WTC11 (cell line): ENCODE data around the gene MGAT3. TPM values are rescaled to one million over a fixed set of nuclear protein-coding genes. Genes with fewer than 3 reads are reported as not detected.

Experiments
- ATAC-seq: fragments of 200-7000 bp; cut with Tn5 transposase; 2 replicates; pipeline ENCODE4 v1.10.0; 2021; ENCODE audit warnings: mild to moderate bottlenecking, moderate library complexity
- CTCF ChIA-PET: fragments of 300-600 bp; sonication (Branson Sonifier 250); formaldehyde crosslinking; loops from one replicate; lab custom pipeline; 2021; ENCODE audit warnings: antibody characterized with exemption; lab: Charles Lee
- POLR2A ChIA-PET: fragments of 350-600 bp; sonication (Branson Sonifier 250); formaldehyde crosslinking; loops from one replicate; lab custom pipeline; 2021; ENCODE audit warnings: antibody characterized with exemption; lab: Charles Lee
- DNase-seq: peaks from one replicate; pipeline ENCODE4 v3.0.0; 2021; ENCODE audit warnings: low spot score
- H3K27ac Mint-ChIP-seq: 2 replicates; pipeline ENCODE4 v1.8.0; 2021; ENCODE audit warnings: mixed read lengths
- H3K27me3 Mint-ChIP-seq: 2 replicates; pipeline ENCODE4 v1.8.0; 2021; ENCODE audit warnings: low read depth, mild to moderate bottlenecking, moderate library complexity, mixed read lengths
- H3K36me3 Mint-ChIP-seq: 2 replicates; pipeline ENCODE4 v1.8.0; 2021; ENCODE audit warnings: mixed read lengths
- H3K4me1 Mint-ChIP-seq: 2 replicates; pipeline ENCODE4 v1.8.0; 2022; ENCODE audit warnings: mixed read lengths
- H3K4me3 Mint-ChIP-seq: 2 replicates; pipeline ENCODE4 v1.8.0; 2021; ENCODE audit warnings: mild to moderate bottlenecking, moderate library complexity, mixed read lengths
- H3K9me3 Mint-ChIP-seq: 2 replicates; pipeline ENCODE4 v1.8.0; 2021; ENCODE audit warnings: mixed read lengths
- CBFB ChIP-seq: sonication (generic); formaldehyde crosslinking; IDR thresholded peaks from 2 replicates; pipeline ENCODE4 v1.8.1; 2022; ENCODE audit warnings: mild to moderate bottlenecking, low read depth, missing genetic modification reagents
- CREB1 ChIP-seq: sonication (generic); formaldehyde crosslinking; IDR thresholded peaks from 2 replicates; pipeline ENCODE4 v1.8.0; 2023; ENCODE audit warnings: mild to moderate bottlenecking, missing genetic modification reagents
- ETV6 ChIP-seq: sonication (generic); formaldehyde crosslinking; IDR thresholded peaks from 2 replicates; pipeline ENCODE4 v1.8.1; 2022; ENCODE audit warnings: mild to moderate bottlenecking, missing genetic modification reagents
- FOXJ3 ChIP-seq: sonication (generic); formaldehyde crosslinking; IDR thresholded peaks from 2 replicates; pipeline ENCODE4 v1.9.0; 2021; ENCODE audit warnings: missing genetic modification reagents, mild to moderate bottlenecking, borderline replicate concordance
- KAT7 ChIP-seq: sonication (generic); formaldehyde crosslinking; IDR thresholded peaks from 2 replicates; pipeline ENCODE4 v1.8.1; 2023; ENCODE audit warnings: missing genetic modification reagents, mild to moderate bottlenecking, borderline replicate concordance
- MXD4 ChIP-seq: fragments of 250-450 bp; sonication (Bioruptor Pico); IDR thresholded peaks from 2 replicates; pipeline ENCODE4 v1.8.0; 2021; ENCODE audit warnings: mild to moderate bottlenecking, moderate library complexity, borderline replicate concordance
- NFE2L1 ChIP-seq: sonication (generic); formaldehyde crosslinking; IDR thresholded peaks from 2 replicates; pipeline ENCODE4 v1.8.1; 2023; ENCODE audit warnings: missing genetic modification reagents
- NFYB ChIP-seq: sonication (generic); formaldehyde crosslinking; conservative IDR thresholded peaks from 2 replicates; pipeline ENCODE4 v1.8.0; 2022; ENCODE audit warnings: low read depth, missing genetic modification reagents
- NR2C2 ChIP-seq: sonication (generic); formaldehyde crosslinking; IDR thresholded peaks from 2 replicates; pipeline ENCODE4 v1.8.0; 2022; ENCODE audit warnings: mild to moderate bottlenecking, missing genetic modification reagents
- NR3C1 ChIP-seq: sonication (generic); formaldehyde crosslinking; conservative IDR thresholded peaks from 2 replicates; pipeline ENCODE4 v1.8.1; 2023; ENCODE audit warnings: low read depth, mild to moderate bottlenecking, missing genetic modification reagents
- SOX15 ChIP-seq: fragments of 250-450 bp; sonication (Bioruptor Pico); IDR thresholded peaks from 2 replicates; pipeline ENCODE4 v1.9.0; 2021; ENCODE audit warnings: mild to moderate bottlenecking
- TCF7 ChIP-seq: sonication (generic); formaldehyde crosslinking; IDR thresholded peaks from 2 replicates; pipeline ENCODE4 v1.8.0; 2022; ENCODE audit warnings: mild to moderate bottlenecking, low read depth, missing genetic modification reagents, moderate library complexity
- ZNF138 ChIP-seq: sonication (generic); formaldehyde crosslinking; conservative IDR thresholded peaks from 2 replicates; pipeline ENCODE4 v1.8.1; 2022; ENCODE audit warnings: mild to moderate bottlenecking, moderate library complexity, missing genetic modification reagents
- ZNF317 ChIP-seq: sonication (generic); formaldehyde crosslinking; IDR thresholded peaks from 2 replicates; pipeline ENCODE4 v1.8.1; 2023; ENCODE audit warnings: low read depth, mild to moderate bottlenecking, moderate library complexity, missing genetic modification reagents, borderline replicate concordance
- total RNA-seq: library from RNA; stranded (reverse); gene quantifications from 3 replicates; pipeline ENCODE4 v1.2.3, GENCODE V29; 2021
- TF ChIP-seq, protein P1 (sequence below): sonication (generic); formaldehyde crosslinking; IDR thresholded peaks from 2 replicates; pipeline ENCODE4 v1.8.1; 2022; ENCODE audit warnings: mild to moderate bottlenecking, moderate library complexity, missing genetic modification reagents
- TF ChIP-seq, protein P2 (sequence below): fragments of 250-450 bp; sonication (Bioruptor Pico); IDR thresholded peaks from 2 replicates; pipeline ENCODE4 v1.9.0; 2021; ENCODE audit warnings: mild to moderate bottlenecking
- TF ChIP-seq, protein P3 (sequence below): sonication (generic); formaldehyde crosslinking; IDR thresholded peaks from 2 replicates; pipeline ENCODE4 v1.8.0; 2022; ENCODE audit warnings: mild to moderate bottlenecking, missing genetic modification reagents
- TF ChIP-seq, protein P4 (sequence below): sonication (generic); formaldehyde crosslinking; IDR thresholded peaks from 2 replicates; pipeline ENCODE4 v1.8.1; 2023; ENCODE audit warnings: mild to moderate bottlenecking, missing genetic modification reagents, borderline replicate concordance
- TF ChIP-seq, protein P5 (sequence below): sonication (generic); formaldehyde crosslinking; IDR thresholded peaks from 2 replicates; pipeline ENCODE4 v1.8.1; 2022; ENCODE audit warnings: mild to moderate bottlenecking, missing genetic modification reagents, moderate library complexity, borderline replicate concordance
- TF ChIP-seq, protein P6 (sequence below): sonication (generic); formaldehyde crosslinking; IDR thresholded peaks from 2 replicates; pipeline ENCODE4 v1.8.1; 2023; ENCODE audit warnings: mild to moderate bottlenecking, missing genetic modification reagents, moderate library complexity
- TF ChIP-seq, protein P7 (sequence below): sonication (generic); formaldehyde crosslinking; IDR thresholded peaks from 2 replicates; pipeline ENCODE4 v1.8.0; 2022; ENCODE audit warnings: mild to moderate bottlenecking, missing genetic modification reagents

The MGAT3 gene
- total RNA-seq, 1 experiment from 2014 or later = 11.4 TPM

DNA sequence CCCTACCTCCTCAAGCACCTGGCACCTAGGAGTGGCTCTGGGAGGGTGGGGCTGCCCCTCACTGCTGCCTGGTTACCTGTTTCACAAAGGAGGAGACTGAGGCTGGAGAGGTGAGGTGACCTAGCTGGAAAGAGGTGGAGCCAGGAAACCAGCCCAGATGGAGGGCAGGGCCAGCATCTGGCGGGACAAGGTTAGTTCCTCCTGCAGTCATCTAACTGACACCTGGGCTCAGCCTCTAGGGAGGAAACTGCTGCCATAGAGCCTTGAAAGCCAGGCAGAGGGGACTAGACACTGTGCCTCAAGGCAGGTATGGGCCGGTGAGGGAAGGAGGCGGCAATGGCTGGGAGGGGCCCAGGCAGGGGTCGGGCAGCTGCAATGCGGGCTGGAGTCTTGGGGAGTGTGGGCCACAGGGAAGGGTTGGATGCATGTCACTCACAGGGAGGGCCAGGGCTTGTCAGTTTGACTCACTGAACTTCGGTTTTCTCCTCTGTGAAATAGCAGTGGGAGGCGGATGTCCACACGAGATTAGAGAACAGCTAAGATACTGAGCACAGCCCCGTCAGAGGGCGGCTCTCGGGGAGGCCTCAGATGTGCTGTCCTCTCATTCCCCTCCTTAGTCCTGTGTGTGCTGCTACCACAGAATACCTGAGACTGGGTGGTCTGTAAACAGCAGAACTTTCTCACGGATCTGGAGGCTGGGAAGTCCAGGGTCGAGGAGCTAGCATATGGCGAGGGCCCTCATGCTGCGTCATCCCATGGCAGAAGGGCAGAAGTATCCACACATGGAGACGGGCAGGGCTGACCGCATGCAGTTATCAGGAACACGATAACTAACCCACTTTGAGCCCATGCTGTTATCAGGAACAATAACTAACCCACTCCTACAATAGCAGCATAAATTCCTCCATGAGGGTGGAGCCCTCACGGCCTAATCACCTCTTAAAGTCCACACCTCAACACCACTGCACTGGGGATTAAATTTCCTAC lies 16.1 kb downstream of the MGAT3 start:
- Mint-ChIP-seq H3K4me1 (peaks cover 68% of the 10 kb centered on the region), H3K36me3 (no peaks in the 10 kb centered on the region), H3K4me3 (no peak overlapping the region; the same call in 1 of the 2 replicates), H3K27ac (peak overlapping the region; percentile 81), H3K27me3 (no peaks in the 10 kb centered on the region), H3K9me3 (no peaks in the 10 kb centered on the region)
- CTCF ChIA-PET = interaction anchor here (0.9 to 3.3 kb wide), 9 partner anchors 19 to 129 kb away, joined by 3 to 17 read pairs (median 4); no protein-coding TSS in a partner anchor
- TF ChIP-seq, protein P1, sequence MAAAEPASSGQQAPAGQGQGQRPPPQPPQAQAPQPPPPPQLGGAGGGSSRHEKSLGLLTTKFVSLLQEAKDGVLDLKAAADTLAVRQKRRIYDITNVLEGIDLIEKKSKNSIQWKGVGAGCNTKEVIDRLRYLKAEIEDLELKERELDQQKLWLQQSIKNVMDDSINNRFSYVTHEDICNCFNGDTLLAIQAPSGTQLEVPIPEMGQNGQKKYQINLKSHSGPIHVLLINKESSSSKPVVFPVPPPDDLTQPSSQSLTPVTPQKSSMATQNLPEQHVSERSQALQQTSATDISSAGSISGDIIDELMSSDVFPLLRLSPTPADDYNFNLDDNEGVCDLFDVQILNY = no peak
- TF ChIP-seq KAT7 (CRISPR knock-in tag) (no peak), ETV6 (CRISPR knock-in tag) (no peak)
- POLR2A ChIA-PET = no interaction called here
- no peak for DNase-seq
- peak; percentile 3 for ATAC-seq

DNA sequence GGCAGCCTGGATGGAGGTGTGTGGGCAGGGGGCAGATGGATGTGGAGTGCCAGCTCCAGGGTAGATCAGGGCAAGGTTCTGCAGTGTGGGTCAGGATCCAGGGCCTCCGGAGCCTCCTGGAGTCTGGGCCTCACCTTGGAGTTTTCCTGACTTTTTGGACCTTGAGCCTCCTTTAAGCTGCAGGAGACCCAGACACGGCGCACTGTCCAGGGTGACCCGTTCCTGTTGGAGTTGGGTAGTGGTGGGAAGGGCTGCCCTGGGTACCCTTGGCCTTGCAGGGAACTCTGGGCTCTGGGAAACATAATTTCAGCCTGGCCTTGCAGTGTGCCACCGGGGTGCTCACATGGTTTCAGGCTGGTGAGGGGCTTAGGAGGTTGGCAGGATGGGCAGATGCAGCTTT lies 17.0 kb downstream of the MGAT3 start:
- POLR2A ChIA-PET = no interaction called here
- DNase-seq (no peak), ATAC-seq (no peak)
- peaks cover 65% of the 10 kb centered on the region for H3K4me1 Mint-ChIP-seq
- H3K36me3 Mint-ChIP-seq = no peaks in the 10 kb centered on the region
- H3K9me3 Mint-ChIP-seq = no peaks in the 10 kb centered on the region
- CTCF ChIA-PET = interaction anchor here (0.6 to 2.6 kb wide), 7 partner anchors 10 to 130 kb away, joined by 3 to 12 read pairs (median 4); no protein-coding TSS in a partner anchor
- no peak overlapping the region for H3K4me3 Mint-ChIP-seq
- no peaks in the 10 kb centered on the region for H3K27me3 Mint-ChIP-seq
- H3K27ac Mint-ChIP-seq = peak overlapping the region; percentile 23; the same call in 1 of the 2 replicates
- TF ChIP-seq NR3C1 (CRISPR knock-in tag) = no peak
- no peak for TF ChIP-seq SOX15 (CRISPR knock-in tag)
- TF ChIP-seq NFE2L1 (CRISPR knock-in tag) = no peak
- no peak for TF ChIP-seq NFYB
- TF ChIP-seq MXD4 = no peak
- no peak for TF ChIP-seq TCF7 (CRISPR knock-in tag)
- TF ChIP-seq FOXJ3 (CRISPR knock-in tag) = no peak
- TF ChIP-seq, protein P2, sequence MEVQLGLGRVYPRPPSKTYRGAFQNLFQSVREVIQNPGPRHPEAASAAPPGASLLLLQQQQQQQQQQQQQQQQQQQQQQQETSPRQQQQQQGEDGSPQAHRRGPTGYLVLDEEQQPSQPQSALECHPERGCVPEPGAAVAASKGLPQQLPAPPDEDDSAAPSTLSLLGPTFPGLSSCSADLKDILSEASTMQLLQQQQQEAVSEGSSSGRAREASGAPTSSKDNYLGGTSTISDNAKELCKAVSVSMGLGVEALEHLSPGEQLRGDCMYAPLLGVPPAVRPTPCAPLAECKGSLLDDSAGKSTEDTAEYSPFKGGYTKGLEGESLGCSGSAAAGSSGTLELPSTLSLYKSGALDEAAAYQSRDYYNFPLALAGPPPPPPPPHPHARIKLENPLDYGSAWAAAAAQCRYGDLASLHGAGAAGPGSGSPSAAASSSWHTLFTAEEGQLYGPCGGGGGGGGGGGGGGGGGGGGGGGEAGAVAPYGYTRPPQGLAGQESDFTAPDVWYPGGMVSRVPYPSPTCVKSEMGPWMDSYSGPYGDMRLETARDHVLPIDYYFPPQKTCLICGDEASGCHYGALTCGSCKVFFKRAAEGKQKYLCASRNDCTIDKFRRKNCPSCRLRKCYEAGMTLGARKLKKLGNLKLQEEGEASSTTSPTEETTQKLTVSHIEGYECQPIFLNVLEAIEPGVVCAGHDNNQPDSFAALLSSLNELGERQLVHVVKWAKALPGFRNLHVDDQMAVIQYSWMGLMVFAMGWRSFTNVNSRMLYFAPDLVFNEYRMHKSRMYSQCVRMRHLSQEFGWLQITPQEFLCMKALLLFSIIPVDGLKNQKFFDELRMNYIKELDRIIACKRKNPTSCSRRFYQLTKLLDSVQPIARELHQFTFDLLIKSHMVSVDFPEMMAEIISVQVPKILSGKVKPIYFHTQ (CRISPR knock-in tag) = no peak
- no peak for TF ChIP-seq NR2C2 (CRISPR knock-in tag)
- no peak for TF ChIP-seq ZNF317
- no peak for TF ChIP-seq CREB1 (CRISPR knock-in tag)
- TF ChIP-seq, protein P3, sequence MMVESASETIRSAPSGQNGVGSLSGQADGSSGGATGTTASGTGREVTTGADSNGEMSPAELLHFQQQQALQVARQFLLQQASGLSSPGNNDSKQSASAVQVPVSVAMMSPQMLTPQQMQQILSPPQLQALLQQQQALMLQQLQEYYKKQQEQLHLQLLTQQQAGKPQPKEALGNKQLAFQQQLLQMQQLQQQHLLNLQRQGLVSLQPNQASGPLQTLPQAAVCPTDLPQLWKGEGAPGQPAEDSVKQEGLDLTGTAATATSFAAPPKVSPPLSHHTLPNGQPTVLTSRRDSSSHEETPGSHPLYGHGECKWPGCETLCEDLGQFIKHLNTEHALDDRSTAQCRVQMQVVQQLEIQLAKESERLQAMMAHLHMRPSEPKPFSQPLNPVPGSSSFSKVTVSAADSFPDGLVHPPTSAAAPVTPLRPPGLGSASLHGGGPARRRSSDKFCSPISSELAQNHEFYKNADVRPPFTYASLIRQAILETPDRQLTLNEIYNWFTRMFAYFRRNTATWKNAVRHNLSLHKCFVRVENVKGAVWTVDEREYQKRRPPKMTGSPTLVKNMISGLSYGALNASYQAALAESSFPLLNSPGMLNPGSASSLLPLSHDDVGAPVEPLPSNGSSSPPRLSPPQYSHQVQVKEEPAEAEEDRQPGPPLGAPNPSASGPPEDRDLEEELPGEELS (CRISPR knock-in tag) = no peak
- TF ChIP-seq, protein P4, sequence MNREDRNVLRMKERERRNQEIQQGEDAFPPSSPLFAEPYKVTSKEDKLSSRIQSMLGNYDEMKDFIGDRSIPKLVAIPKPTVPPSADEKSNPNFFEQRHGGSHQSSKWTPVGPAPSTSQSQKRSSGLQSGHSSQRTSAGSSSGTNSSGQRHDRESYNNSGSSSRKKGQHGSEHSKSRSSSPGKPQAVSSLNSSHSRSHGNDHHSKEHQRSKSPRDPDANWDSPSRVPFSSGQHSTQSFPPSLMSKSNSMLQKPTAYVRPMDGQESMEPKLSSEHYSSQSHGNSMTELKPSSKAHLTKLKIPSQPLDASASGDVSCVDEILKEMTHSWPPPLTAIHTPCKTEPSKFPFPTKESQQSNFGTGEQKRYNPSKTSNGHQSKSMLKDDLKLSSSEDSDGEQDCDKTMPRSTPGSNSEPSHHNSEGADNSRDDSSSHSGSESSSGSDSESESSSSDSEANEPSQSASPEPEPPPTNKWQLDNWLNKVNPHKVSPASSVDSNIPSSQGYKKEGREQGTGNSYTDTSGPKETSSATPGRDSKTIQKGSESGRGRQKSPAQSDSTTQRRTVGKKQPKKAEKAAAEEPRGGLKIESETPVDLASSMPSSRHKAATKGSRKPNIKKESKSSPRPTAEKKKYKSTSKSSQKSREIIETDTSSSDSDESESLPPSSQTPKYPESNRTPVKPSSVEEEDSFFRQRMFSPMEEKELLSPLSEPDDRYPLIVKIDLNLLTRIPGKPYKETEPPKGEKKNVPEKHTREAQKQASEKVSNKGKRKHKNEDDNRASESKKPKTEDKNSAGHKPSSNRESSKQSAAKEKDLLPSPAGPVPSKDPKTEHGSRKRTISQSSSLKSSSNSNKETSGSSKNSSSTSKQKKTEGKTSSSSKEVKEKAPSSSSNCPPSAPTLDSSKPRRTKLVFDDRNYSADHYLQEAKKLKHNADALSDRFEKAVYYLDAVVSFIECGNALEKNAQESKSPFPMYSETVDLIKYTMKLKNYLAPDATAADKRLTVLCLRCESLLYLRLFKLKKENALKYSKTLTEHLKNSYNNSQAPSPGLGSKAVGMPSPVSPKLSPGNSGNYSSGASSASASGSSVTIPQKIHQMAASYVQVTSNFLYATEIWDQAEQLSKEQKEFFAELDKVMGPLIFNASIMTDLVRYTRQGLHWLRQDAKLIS (CRISPR knock-in tag) = no peak
- TF ChIP-seq, protein P5, sequence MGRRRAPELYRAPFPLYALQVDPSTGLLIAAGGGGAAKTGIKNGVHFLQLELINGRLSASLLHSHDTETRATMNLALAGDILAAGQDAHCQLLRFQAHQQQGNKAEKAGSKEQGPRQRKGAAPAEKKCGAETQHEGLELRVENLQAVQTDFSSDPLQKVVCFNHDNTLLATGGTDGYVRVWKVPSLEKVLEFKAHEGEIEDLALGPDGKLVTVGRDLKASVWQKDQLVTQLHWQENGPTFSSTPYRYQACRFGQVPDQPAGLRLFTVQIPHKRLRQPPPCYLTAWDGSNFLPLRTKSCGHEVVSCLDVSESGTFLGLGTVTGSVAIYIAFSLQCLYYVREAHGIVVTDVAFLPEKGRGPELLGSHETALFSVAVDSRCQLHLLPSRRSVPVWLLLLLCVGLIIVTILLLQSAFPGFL (CRISPR knock-in tag) = no peak
- TF ChIP-seq, protein P6, sequence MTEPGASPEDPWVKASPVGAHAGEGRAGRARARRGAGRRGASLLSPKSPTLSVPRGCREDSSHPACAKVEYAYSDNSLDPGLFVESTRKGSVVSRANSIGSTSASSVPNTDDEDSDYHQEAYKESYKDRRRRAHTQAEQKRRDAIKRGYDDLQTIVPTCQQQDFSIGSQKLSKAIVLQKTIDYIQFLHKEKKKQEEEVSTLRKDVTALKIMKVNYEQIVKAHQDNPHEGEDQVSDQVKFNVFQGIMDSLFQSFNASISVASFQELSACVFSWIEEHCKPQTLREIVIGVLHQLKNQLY = no peak
- TF ChIP-seq CBFB (CRISPR knock-in tag) = no peak
- TF ChIP-seq ZNF138 (CRISPR knock-in tag) = no peak
- TF ChIP-seq, protein P7, sequence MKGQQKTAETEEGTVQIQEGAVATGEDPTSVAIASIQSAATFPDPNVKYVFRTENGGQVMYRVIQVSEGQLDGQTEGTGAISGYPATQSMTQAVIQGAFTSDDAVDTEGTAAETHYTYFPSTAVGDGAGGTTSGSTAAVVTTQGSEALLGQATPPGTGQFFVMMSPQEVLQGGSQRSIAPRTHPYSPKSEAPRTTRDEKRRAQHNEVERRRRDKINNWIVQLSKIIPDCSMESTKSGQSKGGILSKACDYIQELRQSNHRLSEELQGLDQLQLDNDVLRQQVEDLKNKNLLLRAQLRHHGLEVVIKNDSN (CRISPR knock-in tag) = no peak
